ENCODE results near the gene CHCHD4. TPM values are rescaled to one million over a fixed set of nuclear protein-coding genes. Genes with fewer than 3 reads are reported as not detected.

CHCHD4 gene
- total and polyA plus RNA-seq, 2 experiments from 2014 or later: 31.1 to 39.2 TPM

DNA sequence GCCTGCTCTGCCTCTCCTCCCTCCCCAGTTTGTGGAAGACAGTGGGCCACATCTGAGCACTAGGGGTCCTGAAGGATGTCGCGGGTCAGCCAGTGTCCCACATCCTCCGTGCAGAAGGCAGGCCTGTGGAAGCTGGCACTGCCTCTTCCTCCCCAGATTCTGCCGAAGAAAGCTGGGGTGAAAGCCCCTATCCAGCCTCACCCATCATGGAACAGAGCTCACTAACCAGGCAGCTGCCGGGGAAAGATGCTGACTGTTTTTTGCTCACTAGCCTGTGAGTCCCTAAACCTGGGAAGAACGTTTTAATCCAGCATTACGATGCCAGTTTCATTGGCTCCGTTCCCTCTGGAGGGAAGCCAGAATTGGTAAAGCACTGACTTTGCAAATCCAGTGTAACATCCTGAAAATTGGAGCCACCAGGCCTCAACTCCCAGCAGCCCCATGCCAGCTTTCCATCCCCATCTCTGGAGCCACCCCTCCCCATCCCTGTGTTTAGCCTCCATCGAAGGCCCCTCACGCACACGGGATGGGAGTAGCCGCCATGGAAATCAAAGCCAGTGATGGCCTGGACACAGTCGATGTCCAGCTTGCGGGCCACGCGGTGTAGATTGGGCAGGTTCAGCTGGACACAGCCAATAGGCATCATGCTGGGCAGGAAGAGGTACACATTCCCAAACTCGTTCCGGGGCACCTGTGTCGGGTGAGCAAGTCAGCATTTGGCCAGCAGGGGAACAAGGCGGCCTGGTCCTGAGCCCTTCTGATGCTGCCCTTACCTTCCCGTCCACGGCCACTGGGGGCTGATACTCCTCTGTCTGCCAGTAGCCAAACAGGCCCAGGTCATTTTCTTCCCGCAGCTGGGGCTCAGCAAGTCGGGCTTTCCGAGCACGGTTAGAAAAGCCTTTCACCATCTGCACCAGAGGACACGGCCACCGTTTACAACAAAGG is 23.6 kb upstream of the CHCHD4 start:
- ATAC-seq (peak; percentile 96), DNase-seq (ENCODE audit: low spot score) (peak; percentile 97)
- no peaks in the 10 kb centered on the region; the same call in 1 of the 2 replicates for H3K36me3 ChIP-seq (ENCODE audit: insufficient read depth)
- peaks cover 4% of the 10 kb centered on the region for H4K20me1 ChIP-seq (replicated peaks; ENCODE audit: insufficient read depth)
- peak overlapping the region; percentile 86 for H3K27ac Mint-ChIP-seq
- H3K9me2 ChIP-seq (ENCODE audit: insufficient read depth): no peaks in the 10 kb centered on the region
- TF ChIP-seq ZNF331 (CRISPR knock-in tag; IDR thresholded peaks at IDR 0.05; ENCODE audit: low read depth): no peak; the same call in 1 of the 2 replicates
- no peak for TF ChIP-seq ZNF114 (CRISPR knock-in tag; IDR thresholded peaks at IDR 0.05)
- TF ChIP-seq, protein P1, sequence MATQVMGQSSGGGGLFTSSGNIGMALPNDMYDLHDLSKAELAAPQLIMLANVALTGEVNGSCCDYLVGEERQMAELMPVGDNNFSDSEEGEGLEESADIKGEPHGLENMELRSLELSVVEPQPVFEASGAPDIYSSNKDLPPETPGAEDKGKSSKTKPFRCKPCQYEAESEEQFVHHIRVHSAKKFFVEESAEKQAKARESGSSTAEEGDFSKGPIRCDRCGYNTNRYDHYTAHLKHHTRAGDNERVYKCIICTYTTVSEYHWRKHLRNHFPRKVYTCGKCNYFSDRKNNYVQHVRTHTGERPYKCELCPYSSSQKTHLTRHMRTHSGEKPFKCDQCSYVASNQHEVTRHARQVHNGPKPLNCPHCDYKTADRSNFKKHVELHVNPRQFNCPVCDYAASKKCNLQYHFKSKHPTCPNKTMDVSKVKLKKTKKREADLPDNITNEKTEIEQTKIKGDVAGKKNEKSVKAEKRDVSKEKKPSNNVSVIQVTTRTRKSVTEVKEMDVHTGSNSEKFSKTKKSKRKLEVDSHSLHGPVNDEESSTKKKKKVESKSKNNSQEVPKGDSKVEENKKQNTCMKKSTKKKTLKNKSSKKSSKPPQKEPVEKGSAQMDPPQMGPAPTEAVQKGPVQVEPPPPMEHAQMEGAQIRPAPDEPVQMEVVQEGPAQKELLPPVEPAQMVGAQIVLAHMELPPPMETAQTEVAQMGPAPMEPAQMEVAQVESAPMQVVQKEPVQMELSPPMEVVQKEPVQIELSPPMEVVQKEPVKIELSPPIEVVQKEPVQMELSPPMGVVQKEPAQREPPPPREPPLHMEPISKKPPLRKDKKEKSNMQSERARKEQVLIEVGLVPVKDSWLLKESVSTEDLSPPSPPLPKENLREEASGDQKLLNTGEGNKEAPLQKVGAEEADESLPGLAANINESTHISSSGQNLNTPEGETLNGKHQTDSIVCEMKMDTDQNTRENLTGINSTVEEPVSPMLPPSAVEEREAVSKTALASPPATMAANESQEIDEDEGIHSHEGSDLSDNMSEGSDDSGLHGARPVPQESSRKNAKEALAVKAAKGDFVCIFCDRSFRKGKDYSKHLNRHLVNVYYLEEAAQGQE (IDR thresholded peaks at IDR 0.05; ENCODE audit: unreplicated experiment): no peak
- TF ChIP-seq ZNF462 (CRISPR knock-in tag; IDR thresholded peaks at IDR 0.05): no peak
- peak; percentile 63 to 66 for TF ChIP-seq CTCF (conservative IDR thresholded peaks at IDR 0.05; ENCODE audit: low read depth in 2 of 2)
- H3K79me2 ChIP-seq (replicated peaks; ENCODE audit: insufficient read depth): no peaks in the 10 kb centered on the region
- no peak overlapping the region; the same call in 2 of the 3 replicates for H3K4me3 Mint-ChIP-seq
- H3K4me3 ChIP-seq: no peak overlapping the region
- H3K4me1 Mint-ChIP-seq: peaks cover 31% of the 10 kb centered on the region
- H2AFZ ChIP-seq: no peak overlapping the region
- H3K36me3 Mint-ChIP-seq (ENCODE audit: low read depth): peaks cover 34% of the 10 kb centered on the region
- peak overlapping the region; percentile 60; the same call in 1 of the 2 replicates for H3K4me2 ChIP-seq
- peak overlapping the region; percentile 83; the same call in 1 of the 2 replicates for H3K27ac ChIP-seq (ENCODE audit: low read depth)
- H3K27me3 Mint-ChIP-seq (ENCODE audit: insufficient read depth, low read depth, poor library complexity): peaks cover 14% of the 10 kb centered on the region
- H3K27me3 ChIP-seq (ENCODE audit: insufficient read depth): no peaks in the 10 kb centered on the region
- peaks cover 12% of the 10 kb centered on the region for H3K4me1 ChIP-seq (ENCODE audit: insufficient read depth)
- H3F3A ChIP-seq (replicated peaks; ENCODE audit: low read depth): no peaks in the 10 kb centered on the region
- H3K9me3 Mint-ChIP-seq: no peaks in the 10 kb centered on the region

Data from GM23338 (cell line).